ENCODE measurements around the gene R3HDM2.

R3HDM2 gene

DNA sequence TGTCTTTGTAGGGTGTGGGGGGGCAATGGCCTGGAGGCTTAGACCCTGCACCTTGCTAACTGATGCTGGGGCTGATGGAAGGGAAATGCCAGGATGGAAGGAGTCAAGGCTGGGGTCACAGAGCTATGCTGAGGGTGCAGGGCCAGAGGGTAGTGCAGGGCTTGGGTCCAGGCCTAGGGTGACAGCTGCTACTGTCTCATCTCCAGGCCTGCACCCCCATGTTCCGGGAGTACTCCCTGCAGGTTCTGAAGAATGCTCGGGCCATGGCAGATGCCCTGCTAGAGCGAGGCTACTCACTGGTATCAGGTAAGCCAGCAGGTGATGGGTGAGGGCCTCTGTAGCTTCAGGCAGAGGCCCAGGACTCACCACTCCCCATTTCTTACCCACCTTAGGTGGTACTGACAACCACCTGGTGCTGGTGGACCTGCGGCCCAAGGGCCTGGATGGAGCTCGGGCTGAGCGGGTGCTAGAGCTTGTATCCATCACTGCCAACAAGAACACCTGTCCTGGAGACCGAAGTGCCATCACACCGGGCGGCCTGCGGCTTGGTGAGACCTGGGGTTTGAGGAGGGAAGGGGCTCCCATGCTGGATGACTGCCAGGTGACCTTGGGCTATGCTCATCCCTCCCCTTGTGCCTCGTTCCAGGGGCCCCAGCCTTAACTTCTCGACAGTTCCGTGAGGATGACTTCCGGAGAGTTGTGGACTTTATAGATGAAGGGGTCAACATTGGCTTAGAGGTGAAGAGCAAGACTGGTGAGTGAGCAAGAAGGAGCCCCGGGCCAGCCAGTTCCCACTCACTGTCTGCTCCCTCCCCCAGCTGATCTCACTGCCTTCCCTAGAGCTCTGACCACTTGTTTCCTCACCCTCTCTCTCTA lies 197.2 kb downstream of the R3HDM2 start:
- Mint-ChIP-seq H3K4me3 (no peak overlapping the region), H3K9me3 (no peaks in the 10 kb centered on the region), H3K27me3 (peaks cover 20% of the 10 kb centered on the region), H3K27ac (no peak overlapping the region), H3K4me1 (ENCODE audit: low read depth) (peaks cover 77% of the 10 kb centered on the region), H3K36me3 (ENCODE audit: low read depth) (peaks cover 55% of the 10 kb centered on the region)

- Mint-ChIP-seq H3K4me1 (ENCODE audit: low read depth) (peaks cover 72% of the 10 kb centered on the region), H3K36me3 (ENCODE audit: low read depth) (peaks cover 55% of the 10 kb centered on the region), H3K27ac (no peak overlapping the region), H3K4me3 (peak overlapping the region; percentile 99), H3K9me3 (no peaks in the 10 kb centered on the region), H3K27me3 (peaks cover 20% of the 10 kb centered on the region)
Measured at GRCh38 chr12:57232156-57232756, 198.6 kb downstream of the R3HDM2 start.

DNA sequence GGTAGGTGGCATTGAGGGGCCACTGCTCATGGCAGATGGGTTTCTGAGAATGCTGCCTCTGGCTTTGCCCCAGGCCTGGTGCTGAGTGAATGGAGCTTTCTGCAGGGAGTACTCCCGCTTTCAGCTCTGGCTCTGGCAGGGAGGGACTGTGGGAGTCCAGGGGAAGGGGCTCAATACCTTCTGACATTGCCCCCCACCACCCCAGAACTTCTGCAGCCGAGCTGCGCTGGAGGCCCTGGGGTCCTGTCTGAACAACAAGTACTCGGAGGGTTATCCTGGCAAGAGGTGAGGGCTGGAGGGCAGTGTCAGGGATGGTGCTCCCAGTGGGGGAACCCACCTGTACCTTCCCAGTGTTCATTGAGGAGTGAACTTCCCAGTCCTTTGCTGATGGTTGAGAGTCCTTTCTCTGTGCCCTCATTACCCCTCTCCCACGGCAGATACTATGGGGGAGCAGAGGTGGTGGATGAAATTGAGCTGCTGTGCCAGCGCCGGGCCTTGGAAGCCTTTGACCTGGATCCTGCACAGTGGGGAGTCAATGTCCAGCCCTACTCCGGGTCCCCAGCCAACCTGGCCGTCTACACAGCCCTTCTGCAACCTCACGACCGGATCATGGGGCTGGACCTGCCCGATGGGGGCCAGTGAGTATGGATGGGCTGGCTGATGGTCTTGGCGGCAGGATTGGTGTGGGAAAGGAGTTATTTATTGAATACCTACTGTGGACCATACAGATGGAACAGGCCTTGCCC lies 199.4 kb downstream of the R3HDM2 start:
- H3K27ac Mint-ChIP-seq, result peak overlapping the region; percentile 99
- H3K4me1 Mint-ChIP-seq (ENCODE audit: low read depth), result peaks cover 73% of the 10 kb centered on the region
- H3K27me3 Mint-ChIP-seq, result peaks cover 17% of the 10 kb centered on the region
- H3K9me3 Mint-ChIP-seq, result no peaks in the 10 kb centered on the region
- peaks cover 55% of the 10 kb centered on the region for H3K36me3 Mint-ChIP-seq (ENCODE audit: low read depth)
- peak overlapping the region; percentile 99 for H3K4me3 Mint-ChIP-seq

- H3K9me3 Mint-ChIP-seq, result no peaks in the 10 kb centered on the region
- H3K4me3 Mint-ChIP-seq, result peak overlapping the region; percentile 99
- H3K36me3 Mint-ChIP-seq (ENCODE audit: low read depth), result peaks cover 55% of the 10 kb centered on the region
- H3K4me1 Mint-ChIP-seq (ENCODE audit: low read depth), result peaks cover 76% of the 10 kb centered on the region
- peaks cover 20% of the 10 kb centered on the region for H3K27me3 Mint-ChIP-seq
- peak overlapping the region; percentile 99 for H3K27ac Mint-ChIP-seq
Measured at GRCh38 chr12:57230381-57231155, 200.3 kb downstream of the R3HDM2 start.

DNA sequence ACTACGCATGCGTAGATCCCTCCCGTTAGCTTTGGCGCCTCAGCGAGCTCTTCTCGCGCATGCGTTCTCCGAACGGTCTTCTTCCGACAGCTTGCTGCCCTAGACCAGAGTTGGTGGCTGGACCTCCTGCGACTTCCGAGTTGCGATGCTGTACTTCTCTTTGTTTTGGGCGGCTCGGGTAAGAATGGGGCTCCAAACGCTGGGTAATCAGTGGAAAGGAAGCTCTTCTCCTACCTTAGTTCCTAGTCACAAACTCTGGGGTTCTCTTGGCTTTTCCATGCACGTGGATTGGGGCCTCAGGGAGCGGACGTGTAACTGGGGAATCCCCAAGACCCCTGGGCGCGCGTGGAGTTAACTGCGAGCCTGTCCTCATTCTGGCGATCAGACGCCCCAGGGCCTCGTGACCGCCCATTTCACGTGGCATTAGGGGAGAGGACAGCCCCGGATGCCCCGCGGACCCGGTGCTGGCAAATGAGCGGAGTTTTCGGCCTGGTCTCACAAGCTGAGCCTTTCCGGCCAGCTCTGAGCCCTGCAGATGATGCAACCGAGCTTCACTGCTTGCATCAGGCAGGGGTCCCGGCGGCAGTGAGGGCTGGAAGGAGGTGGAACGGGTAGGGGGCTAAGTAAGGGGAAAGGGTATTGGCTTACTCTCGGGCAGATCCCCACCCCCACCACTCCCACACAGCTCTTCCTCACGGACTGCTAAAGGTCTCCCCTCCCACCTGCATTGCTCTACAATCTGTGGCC lies 201.0 kb downstream of the R3HDM2 start, which contains the start of gene SHMT2:
Gene SHMT2, plus strand, starts transcription at position 78 of the 747 bp plus-strand sequence. Its CDS starts 68 bp downstream, at position 146.
- H3K27ac Mint-ChIP-seq, result peak within 1 kb of the TSS; percentile 99
- peaks cover 27% of the 10 kb centered on the region for H3K27me3 Mint-ChIP-seq
- peaks cover 50% of the 10 kb centered on the region for H3K36me3 Mint-ChIP-seq (ENCODE audit: low read depth)
- peaks cover 75% of the 10 kb centered on the region for H3K4me1 Mint-ChIP-seq (ENCODE audit: low read depth)
- peak within 1 kb of the TSS; percentile 99 for H3K4me3 Mint-ChIP-seq
- no peaks in the 10 kb centered on the region for H3K9me3 Mint-ChIP-seq

GRCh38 chr12:57229046-57229633 lies 201.7 kb downstream of the R3HDM2 start:
- H3K27ac Mint-ChIP-seq, result peak overlapping the region; percentile 99
- no peaks in the 10 kb centered on the region for H3K9me3 Mint-ChIP-seq
- H3K36me3 Mint-ChIP-seq (ENCODE audit: low read depth), result peaks cover 44% of the 10 kb centered on the region
- peaks cover 33% of the 10 kb centered on the region for H3K27me3 Mint-ChIP-seq
- peak overlapping the region; percentile 99 for H3K4me3 Mint-ChIP-seq
- H3K4me1 Mint-ChIP-seq (ENCODE audit: low read depth), result peaks cover 68% of the 10 kb centered on the region

GRCh38 chr12:57227315-57228115 lies 203.3 kb downstream of the R3HDM2 start:
- Mint-ChIP-seq H3K4me3 (peak overlapping the region; percentile 63), H3K4me1 (ENCODE audit: low read depth) (peaks cover 65% of the 10 kb centered on the region), H3K9me3 (no peaks in the 10 kb centered on the region), H3K27ac (no peak overlapping the region), H3K27me3 (peaks cover 49% of the 10 kb centered on the region), H3K36me3 (ENCODE audit: low read depth) (peaks cover 28% of the 10 kb centered on the region)

GRCh38 chr12:57226588-57227314 lies 204.1 kb downstream of the R3HDM2 start:
- Mint-ChIP-seq H3K27me3 (peaks cover 56% of the 10 kb centered on the region), H3K27ac (no peak overlapping the region), H3K4me1 (ENCODE audit: low read depth) (peaks cover 66% of the 10 kb centered on the region), H3K9me3 (no peaks in the 10 kb centered on the region), H3K36me3 (ENCODE audit: low read depth) (peaks cover 22% of the 10 kb centered on the region), H3K4me3 (peak overlapping the region; percentile 63)

GRCh38 chr12:57225680-57226210 lies 205.1 kb downstream of the R3HDM2 start:
- H3K27me3 Mint-ChIP-seq, result peaks cover 65% of the 10 kb centered on the region
- no peaks in the 10 kb centered on the region for H3K9me3 Mint-ChIP-seq
- no peak overlapping the region for H3K27ac Mint-ChIP-seq
- H3K36me3 Mint-ChIP-seq (ENCODE audit: low read depth), result peaks cover 12% of the 10 kb centered on the region
- peaks cover 67% of the 10 kb centered on the region for H3K4me1 Mint-ChIP-seq (ENCODE audit: low read depth)
- peak overlapping the region; percentile 53 for H3K4me3 Mint-ChIP-seq

- no peak overlapping the region for H3K27ac Mint-ChIP-seq
- peak overlapping the region; percentile 53 for H3K4me3 Mint-ChIP-seq
- no peaks in the 10 kb centered on the region for H3K9me3 Mint-ChIP-seq
- peaks cover 63% of the 10 kb centered on the region for H3K4me1 Mint-ChIP-seq (ENCODE audit: low read depth)
- H3K27me3 Mint-ChIP-seq, result peaks cover 69% of the 10 kb centered on the region
- H3K36me3 Mint-ChIP-seq (ENCODE audit: low read depth), result peaks cover 6% of the 10 kb centered on the region
Measured at GRCh38 chr12:57224973-57225679, 205.7 kb downstream of the R3HDM2 start.

GRCh38 chr12:57224278-57224972 lies 206.4 kb downstream of the R3HDM2 start:
- no peaks in the 10 kb centered on the region for H3K9me3 Mint-ChIP-seq
- peaks cover 67% of the 10 kb centered on the region for H3K4me1 Mint-ChIP-seq (ENCODE audit: low read depth)
- H3K4me3 Mint-ChIP-seq, result no peak overlapping the region
- peaks cover 75% of the 10 kb centered on the region for H3K27me3 Mint-ChIP-seq
- H3K27ac Mint-ChIP-seq, result no peak overlapping the region
- H3K36me3 Mint-ChIP-seq (ENCODE audit: low read depth), result no peaks in the 10 kb centered on the region

Data from stimulated activated naive CD8-positive, alpha-beta T cell treated with anti-CD3 and anti-CD28 coated beads, Interleukin-15, Interleukin-2, amounts not matched to agents 100 ng/mL and 50 ng/mL, for 24 hours (primary cell).